Measurements from ENCODE around the gene C19orf12. TPM values are rescaled to one million over a fixed set of nuclear protein-coding genes. Genes with fewer than 3 reads are reported as not detected.

C19orf12 gene
- total and polyA plus RNA-seq, 2 donors (not counting 3 experiments of a cell fraction or from before 2014, with no cell fraction given): 20.4 to 22.9 TPM

DNA sequence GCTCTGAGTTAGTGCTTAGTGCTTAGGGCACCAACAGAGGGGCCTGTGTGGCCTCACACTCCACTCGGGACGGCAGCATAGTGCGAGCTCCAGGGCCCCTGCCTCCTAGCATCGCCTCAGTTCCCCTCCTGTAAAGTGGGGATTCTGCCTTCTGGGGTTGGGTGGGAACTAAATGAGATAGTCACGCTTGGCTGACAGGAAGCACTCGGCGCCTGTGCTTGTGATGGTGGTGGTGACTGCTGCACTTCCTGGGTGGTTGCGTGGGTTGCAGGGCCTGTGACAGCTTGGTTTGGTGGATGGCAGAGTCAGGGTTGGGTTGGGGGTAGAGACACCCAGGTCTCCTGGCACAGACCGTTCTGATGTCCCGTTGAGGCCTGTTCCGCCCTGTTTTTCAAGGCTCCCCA, 42.1 kb downstream of the C19orf12 start:
- dilution Hi-C loops (cut with MboI; ENCODE audit: extremely low pct_ligation_motif_present, low sequenced_read_pairs): no loop called here
- H3K79me2 ChIP-seq (ENCODE audit: control insufficient read depth, insufficient read depth, low read length): no peaks in the 10 kb centered on the region
- H3K4me2 ChIP-seq (ENCODE audit: insufficient read depth, low read length): no peak overlapping the region
- peaks cover 0 to 14% of the 10 kb centered on the region in 2 experiments for H3K36me3 ChIP-seq (ENCODE audit: control insufficient read depth in 2 of 2, extremely low read depth in 1 of 2, insufficient read depth in 2 of 2, low read length in 2 of 2)
- H3K4me1 ChIP-seq (ENCODE audit: control insufficient read depth, extremely low read depth, insufficient read depth, low read length): no peaks in the 10 kb centered on the region
- H3K9ac ChIP-seq (replicated peaks; ENCODE audit: extremely low read depth, insufficient read depth, low read length): no peak overlapping the region
- H2AFZ ChIP-seq (ENCODE audit: low read depth, low read length): no peak overlapping the region
- no peak for FAIRE-seq
- no peaks in the 10 kb centered on the region for H3K27me3 ChIP-seq (ENCODE audit: control insufficient read depth in 2 of 2, insufficient read depth in 2 of 2, low read length in 2 of 2)
- no peak for TF ChIP-seq JUN (IDR thresholded peaks at IDR 0.05; ENCODE audit: borderline replicate concordance, insufficient read depth, insufficient read length, low read depth)
- TF ChIP-seq POLR2AphosphoS5 (IDR thresholded peaks at IDR 0.05; ENCODE audit: insufficient read depth, low read depth, low read length): no peak
- TF ChIP-seq CTCF (IDR thresholded peaks at IDR 0.05; ENCODE audit: extremely low read depth in 1 of 2, insufficient read depth in 1 of 2, low read depth in 1 of 2, low read length in 2 of 2): no peak
- TF ChIP-seq GATA2 (IDR thresholded peaks at IDR 0.05; ENCODE audit: insufficient read depth, insufficient read length, low read depth, low read length): no peak
- no peak for TF ChIP-seq MYC (IDR thresholded peaks at IDR 0.05; ENCODE audit: low read depth, low read length)
- no peak for TF ChIP-seq POLR2A (IDR thresholded peaks at IDR 0.05; ENCODE audit: low read depth, low read length)
- no peak for TF ChIP-seq MAX (IDR thresholded peaks at IDR 0.05; ENCODE audit: insufficient read depth, insufficient read length)
- TF ChIP-seq EZH2 (IDR thresholded peaks at IDR 0.05; ENCODE audit: borderline replicate concordance, low read depth, low read length, severe bottlenecking): no peak
- TF ChIP-seq FOS (IDR thresholded peaks at IDR 0.05; ENCODE audit: borderline replicate concordance, insufficient read depth, low read length): no peak
- no peaks in the 10 kb centered on the region for H3K9me3 ChIP-seq (replicated peaks; ENCODE audit: control insufficient read depth, insufficient read depth, low read length)
- H3K9me1 ChIP-seq (replicated peaks; ENCODE audit: control insufficient read depth, extremely low read depth, insufficient read depth, low read length): no peaks in the 10 kb centered on the region
- POLR2A ChIA-PET: no interaction called here
- H4K20me1 ChIP-seq (replicated peaks; ENCODE audit: control insufficient read depth, extremely low read depth, insufficient read depth, low read length): no peaks in the 10 kb centered on the region
- no TSS peak for BruUV-seq (replicated peaks)
- no peak overlapping the region for H3K27ac ChIP-seq (ENCODE audit: insufficient read depth, low read depth, low read length)
- intact Hi-C loops (cut with micrococcal nuclease): no loop called here
- no peak for DNase-seq (ENCODE audit: low read depth, low spot score)
- CTCF ChIA-PET: interaction anchor here (1.2 to 1.7 kb wide), 3 partner anchors 15 to 87 kb away, joined by 3 to 9 read pairs (median 5); no protein-coding TSS in a partner anchor
- H3K4me3 ChIP-seq (replicated peaks in 1 of 3; ENCODE audit: insufficient read depth in 1 of 3, low read depth in 1 of 3, low read length in 3 of 3): no peak overlapping the region
